ENCODE data around the gene TACR2. TPM values are rescaled to one million over a fixed set of nuclear protein-coding genes. Genes with fewer than 3 reads are reported as not detected.

TACR2 gene
- total RNA-seq, 1 donor from 2014 or later: not detected

GRCh38 chr10:69407621-69408301, 9.0 kb downstream of the TACR2 start:
- DNase-seq (no peak), ATAC-seq (ENCODE audit: low read depth) (no peak)
- ChIA-PET CTCF (interaction anchor here (0.9 to 4.2 kb wide), 6 partner anchors 15 to 230 kb away, joined by 3 to 20 read pairs (median 7); no protein-coding TSS in a partner anchor), POLR2A (interaction anchor here (0.6 to 1.9 kb wide), 12 partner anchors 8 to 1076 kb away, joined by 3 to 12 read pairs (median 6); partner anchors contain the start of genes DDX21, HNRNPH3 and SUPV3L1)
- Mint-ChIP-seq H3K36me3 (ENCODE audit: low read depth) (peaks cover 5% of the 10 kb centered on the region), H3K27me3 (no peaks in the 10 kb centered on the region), H3K27ac (peak overlapping the region; percentile 20), H3K4me3 (peak overlapping the region; percentile 50), H3K9me3 (no peaks in the 10 kb centered on the region), H3K4me1 (peaks cover 25% of the 10 kb centered on the region)
- intact Hi-C loops (cut with micrococcal nuclease): loop anchor here (1.0 to 5.0 kb wide), 8 partner anchors 89 to 880 kb away; partner anchors contain the start of genes CCAR1, PPA1, SAR1A and SLC25A16
- TF ChIP-seq CTCF (IDR thresholded peaks at IDR 0.05): no peak

- CTCF ChIA-PET: interaction anchor here (1.2 to 4.2 kb wide), 6 partner anchors 14 to 178 kb away, joined by 3 to 20 read pairs (median 7); no protein-coding TSS in a partner anchor
- intact Hi-C loops (cut with micrococcal nuclease): loop anchor here (1.0 to 5.0 kb wide), 3 partner anchors 232 to 880 kb away; partner anchors contain the start of genes PPA1 and SLC25A16
- peaks cover 25% of the 10 kb centered on the region for H3K4me1 Mint-ChIP-seq
- no peak overlapping the region for H3K27ac Mint-ChIP-seq
- no peak overlapping the region for H3K4me3 Mint-ChIP-seq
- H3K9me3 Mint-ChIP-seq: no peaks in the 10 kb centered on the region
- H3K36me3 Mint-ChIP-seq (ENCODE audit: low read depth): peaks cover 12% of the 10 kb centered on the region
- no peak for ATAC-seq (ENCODE audit: low read depth)
- POLR2A ChIA-PET: interaction anchor here (0.7 to 1.9 kb wide), 4 partner anchors 79 to 1075 kb away, joined by 4 to 13 read pairs (median 5); partner anchors contain the start of gene HNRNPH3
- no peak for TF ChIP-seq CTCF (IDR thresholded peaks at IDR 0.05)
- no peak for DNase-seq
- no peaks in the 10 kb centered on the region for H3K27me3 Mint-ChIP-seq
Observed at GRCh38 chr10:69406816-69407580, 9.7 kb downstream of the TACR2 start.

- Mint-ChIP-seq H3K9me3 (no peaks in the 10 kb centered on the region), H3K27me3 (no peaks in the 10 kb centered on the region), H3K4me1 (peaks cover 25% of the 10 kb centered on the region), H3K36me3 (ENCODE audit: low read depth) (peaks cover 17% of the 10 kb centered on the region), H3K27ac (no peak overlapping the region), H3K4me3 (no peak overlapping the region)
- ATAC-seq (ENCODE audit: low read depth) (no peak), DNase-seq (no peak)
- intact Hi-C loops (cut with micrococcal nuclease): loop anchor here (5.0 kb wide), 2 partner anchors 826 to 879 kb away; partner anchors contain the start of genes PPA1 and SLC25A16
- ChIA-PET CTCF (interaction anchor here (1.4 to 4.2 kb wide), 3 partner anchors 13 to 167 kb away, joined by 4 to 20 read pairs (median 15); no protein-coding TSS in a partner anchor), POLR2A (interaction anchor here (0.7 kb wide), 1 partner anchor 182 kb away, joined by 13 read pairs; no protein-coding TSS in a partner anchor)
- TF ChIP-seq CTCF (IDR thresholded peaks at IDR 0.05): no peak
Observed at GRCh38 chr10:69406302-69406811, 10.4 kb downstream of the TACR2 start.

- Mint-ChIP-seq H3K27ac (no peak overlapping the region), H3K4me3 (no peak overlapping the region), H3K36me3 (ENCODE audit: low read depth) (peaks cover 28% of the 10 kb centered on the region), H3K4me1 (peaks cover 18% of the 10 kb centered on the region), H3K9me3 (no peaks in the 10 kb centered on the region), H3K27me3 (no peaks in the 10 kb centered on the region)
- intact Hi-C loops (cut with micrococcal nuclease): loop anchor here (5.0 kb wide), 2 partner anchors 827 to 878 kb away; partner anchors contain the start of genes PPA1 and SLC25A16
- ATAC-seq (ENCODE audit: low read depth): no peak
- CTCF ChIA-PET: interaction anchor here (4.2 kb wide), 1 partner anchor 12 kb away, joined by 15 read pairs; no protein-coding TSS in a partner anchor
- DNase-seq: no peak
- no peak for TF ChIP-seq CTCF (IDR thresholded peaks at IDR 0.05)
- POLR2A ChIA-PET: no interaction called here
Observed at GRCh38 chr10:69405221-69405620, 11.5 kb downstream of the TACR2 start.
